Measurements from ENCODE around the gene CFHR3.
"Not testable (repeated sequence)": the region's sequence is repeated elsewhere in the genome, so short reads cannot be mapped to it uniquely, and the experiment has no call there.

The CFHR3 gene

DNA sequence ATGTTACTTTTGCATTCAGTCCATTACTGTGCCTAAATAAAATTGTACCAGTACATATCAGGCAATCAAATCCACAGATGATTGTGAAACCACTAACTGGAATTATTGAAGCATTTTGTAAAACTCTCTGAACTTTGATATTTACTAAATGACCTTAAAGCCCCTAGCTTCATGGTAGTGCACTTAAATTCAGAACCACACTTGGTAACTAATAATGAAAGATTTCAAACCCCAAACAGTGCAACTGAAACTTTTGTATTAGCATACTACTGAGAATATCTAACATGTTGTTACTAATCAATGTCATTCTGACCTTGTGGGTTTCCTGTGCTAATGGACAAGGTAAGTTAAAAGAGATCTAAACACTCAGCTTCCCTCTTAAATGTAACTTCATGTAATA lies at the start of gene CFHR3:
TSS of gene CFHR3 (plus strand) at position 238 of the 400 bp plus-strand sequence. CDS start at position 285, 47 bp downstream.
- DNase-seq = no peak

DNA sequence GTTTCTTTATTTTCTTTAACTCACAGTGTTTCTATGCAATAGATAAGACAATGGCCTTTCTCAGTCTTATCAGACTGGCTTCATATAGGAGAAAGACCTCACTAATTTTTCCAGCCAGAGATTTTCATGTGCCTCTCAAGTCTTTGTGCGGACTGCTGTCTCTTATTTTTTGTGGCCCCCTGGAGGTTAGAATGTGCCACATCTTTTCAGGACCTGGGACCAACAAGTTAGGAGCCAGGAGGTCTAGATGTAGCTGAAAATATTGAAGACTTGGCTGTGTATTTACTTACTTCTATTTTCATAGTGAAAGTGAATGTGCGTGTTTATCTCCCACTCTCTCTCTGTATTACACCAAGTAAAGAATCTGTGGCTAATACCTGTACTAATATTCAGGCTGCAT lies 42.1 kb upstream of the CFHR3 start:
- DNase-seq = no peak

DNA sequence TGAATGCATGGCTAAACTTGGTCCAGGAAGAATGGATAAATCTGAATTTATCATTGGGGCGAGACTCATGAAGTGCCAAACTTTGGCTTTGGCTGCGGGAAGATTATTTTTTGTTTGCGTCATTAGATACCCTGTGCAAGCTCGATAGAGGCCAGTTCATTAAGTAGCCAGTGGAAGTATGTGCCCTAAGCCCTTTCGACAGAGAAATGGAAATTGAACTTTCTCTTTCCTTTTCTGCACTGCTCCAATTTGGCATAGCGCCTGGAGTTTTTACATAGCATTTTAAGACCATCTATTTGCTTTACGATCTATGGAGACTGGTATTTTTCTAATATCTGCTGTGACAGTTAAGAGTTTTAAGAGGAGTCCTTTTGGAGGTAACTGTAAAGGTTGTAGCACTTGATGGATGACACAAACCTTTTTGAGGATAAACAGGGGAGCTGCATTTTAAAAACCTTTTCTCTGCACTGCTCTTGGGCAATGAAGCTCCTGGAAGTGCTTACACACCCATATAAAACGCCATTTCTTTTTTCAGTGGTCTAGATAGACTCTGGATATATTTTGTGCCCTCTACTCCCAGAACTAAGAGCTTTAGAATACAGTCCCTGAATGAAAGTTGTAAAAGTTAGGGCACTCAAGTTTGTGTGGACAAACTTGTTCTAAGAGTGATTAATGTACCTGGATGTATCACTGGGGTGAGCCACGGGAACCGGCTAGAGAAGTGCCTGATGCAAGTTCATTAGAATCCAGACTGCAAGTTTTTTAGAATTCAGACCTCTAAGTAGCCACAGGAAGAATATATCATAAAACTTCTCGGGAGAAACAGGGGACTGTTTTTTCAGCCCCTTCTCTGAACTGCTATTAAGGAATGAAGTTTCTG lies 41.3 kb upstream of the CFHR3 start:
- DNase-seq = no peak

DNA sequence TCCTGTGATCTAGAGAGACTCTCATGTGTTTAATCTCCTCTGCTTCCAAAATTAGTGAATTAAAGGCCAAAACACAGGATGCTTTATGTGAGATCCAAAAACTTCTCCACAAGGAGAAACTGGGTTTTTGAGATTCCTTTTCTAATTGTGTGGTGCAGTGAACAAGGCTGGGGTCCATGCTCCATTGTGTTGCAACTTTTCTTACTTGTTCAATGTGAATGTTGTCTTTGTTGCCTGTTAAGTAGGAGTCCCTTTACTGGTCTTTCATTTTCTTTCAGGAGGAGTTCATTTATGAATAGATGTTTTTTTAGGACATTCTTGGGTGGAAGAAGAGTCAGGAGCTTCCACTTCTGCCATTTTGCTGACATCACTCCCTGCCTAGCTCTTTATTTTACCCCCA lies 40.6 kb upstream of the CFHR3 start:
- DNase-seq = no peak

DNA sequence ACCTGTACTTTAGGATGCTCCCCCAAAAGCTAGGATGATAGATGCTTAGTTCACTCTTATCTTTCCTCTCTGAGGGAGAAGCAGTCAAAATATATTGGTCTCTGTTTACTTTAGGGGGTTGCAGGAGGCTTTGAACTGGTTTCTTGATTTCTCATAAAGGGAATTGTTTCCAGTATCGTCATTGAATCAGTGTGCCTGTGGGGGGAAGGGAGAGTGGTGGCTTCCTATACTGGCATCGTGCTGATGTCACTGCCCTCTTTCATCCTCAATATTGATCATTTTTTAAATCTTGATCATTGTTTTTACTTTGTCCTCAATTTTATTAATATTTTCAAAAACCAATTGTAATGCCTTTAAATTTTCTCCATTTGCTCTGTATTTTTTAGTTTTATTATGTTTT lies 40.2 kb upstream of the CFHR3 start:
- DNase-seq = no peak

DNA sequence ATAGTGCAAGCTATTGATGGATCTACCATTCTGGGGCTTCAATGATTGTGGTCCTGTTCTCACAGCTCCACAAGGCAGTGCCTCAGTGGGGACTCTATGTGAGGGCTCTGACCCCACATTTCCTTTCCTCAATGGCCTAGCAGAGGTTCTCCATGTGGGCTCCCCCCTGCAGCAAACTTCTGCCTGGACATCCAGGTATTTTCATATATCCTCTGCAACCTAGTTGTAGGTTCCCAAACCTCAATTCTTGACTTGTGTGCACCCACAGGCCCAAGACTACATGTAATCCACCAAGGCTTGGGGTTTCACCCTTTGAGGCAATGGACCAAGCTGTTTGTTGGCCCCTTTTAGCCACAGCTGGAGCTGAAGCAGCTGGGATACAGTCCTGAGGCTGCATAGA lies 35.9 kb upstream of the CFHR3 start:
- no peak for DNase-seq

DNA sequence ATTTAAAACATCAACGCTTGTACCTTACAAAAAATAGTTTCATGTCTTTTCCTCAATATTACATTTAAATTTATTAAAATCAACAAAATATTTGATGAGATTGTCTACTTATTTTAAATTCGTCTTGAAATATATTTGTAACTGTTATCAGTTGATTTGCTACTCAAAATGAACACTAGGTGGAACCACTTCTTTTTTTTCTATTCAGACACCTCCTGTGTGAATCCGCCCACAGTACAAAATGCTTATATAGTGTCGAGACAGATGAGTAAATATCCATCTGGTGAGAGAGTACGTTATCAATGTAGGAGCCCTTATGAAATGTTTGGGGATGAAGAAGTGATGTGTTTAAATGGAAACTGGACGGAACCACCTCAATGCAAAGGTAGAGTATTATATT lies 31.4 kb upstream of the CFHR3 start:
- DNase-seq = not testable (repeated sequence)

DNA sequence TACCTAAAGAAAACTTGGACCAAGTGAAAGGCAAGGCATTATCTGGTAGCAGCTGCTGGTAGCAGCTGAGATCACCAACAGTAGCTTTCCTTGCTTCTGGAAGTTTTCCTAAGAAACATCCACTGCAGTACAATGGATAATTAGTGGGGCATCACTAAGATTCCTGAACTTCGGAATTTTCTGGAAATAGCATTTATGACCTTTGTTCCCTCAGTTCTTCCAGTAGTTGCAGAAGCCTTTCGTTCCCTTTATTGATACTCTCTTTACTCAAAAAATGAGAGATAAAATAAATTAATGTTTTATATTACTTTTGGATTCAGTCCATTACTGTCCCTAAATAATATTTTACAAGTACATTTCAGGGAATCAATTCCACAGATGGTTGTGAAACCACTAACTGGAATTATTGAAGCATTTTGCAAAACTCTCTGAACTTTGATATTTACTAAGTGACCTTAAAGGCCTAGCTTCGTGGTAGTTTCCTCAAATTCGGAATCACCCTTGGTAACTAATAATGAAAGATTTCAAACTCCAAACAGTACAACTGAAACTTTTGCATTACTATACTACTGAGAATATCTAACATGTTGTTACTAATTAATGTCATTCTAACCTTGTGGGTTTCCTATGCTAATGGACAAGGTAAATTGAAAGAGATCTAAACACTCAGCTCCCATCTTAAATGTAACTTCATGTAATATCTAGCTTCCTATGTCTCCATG lies 9.5 kb upstream of the CFHR3 start:
- not testable (repeated sequence) for DNase-seq

DNA sequence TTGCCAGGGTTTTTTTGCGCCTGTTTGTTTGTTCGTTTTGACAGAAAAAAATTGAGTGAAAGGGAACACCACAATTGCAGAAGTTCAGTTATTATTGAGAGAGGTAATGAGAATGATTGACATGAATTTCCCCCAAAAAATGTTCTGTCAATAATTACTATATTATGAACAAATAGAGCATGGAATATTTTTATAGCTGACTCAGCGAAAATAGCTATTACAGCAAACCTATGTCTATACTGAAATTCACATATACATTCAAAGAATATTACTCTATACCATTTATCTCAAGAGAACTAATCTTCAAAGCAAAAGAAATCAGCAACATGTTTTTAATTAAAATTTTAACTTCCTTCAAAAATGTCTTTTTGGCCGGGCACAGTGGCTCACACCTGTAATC lies 4.8 kb upstream of the CFHR3 start:
- DNase-seq = not testable (repeated sequence)

DNA sequence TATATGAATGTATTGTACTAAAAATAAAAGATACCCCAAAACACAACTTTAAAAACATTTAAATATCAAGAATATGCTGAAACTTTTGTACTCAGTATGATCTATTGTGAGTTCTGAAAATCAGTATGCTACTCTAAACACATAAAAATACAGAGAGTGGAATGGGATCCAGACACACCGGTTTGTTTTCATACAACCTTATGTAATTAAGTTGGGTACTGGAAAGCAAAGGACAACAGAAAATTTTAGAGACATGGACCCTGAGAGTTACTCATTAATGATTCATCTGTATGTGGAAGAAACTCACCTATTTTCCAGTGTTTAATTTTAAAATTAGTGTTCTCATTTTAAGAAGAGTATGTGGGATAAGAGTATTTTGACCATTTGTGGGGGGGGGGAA lies 927 bp upstream of the CFHR3 start:
- no peak for DNase-seq

DNA sequence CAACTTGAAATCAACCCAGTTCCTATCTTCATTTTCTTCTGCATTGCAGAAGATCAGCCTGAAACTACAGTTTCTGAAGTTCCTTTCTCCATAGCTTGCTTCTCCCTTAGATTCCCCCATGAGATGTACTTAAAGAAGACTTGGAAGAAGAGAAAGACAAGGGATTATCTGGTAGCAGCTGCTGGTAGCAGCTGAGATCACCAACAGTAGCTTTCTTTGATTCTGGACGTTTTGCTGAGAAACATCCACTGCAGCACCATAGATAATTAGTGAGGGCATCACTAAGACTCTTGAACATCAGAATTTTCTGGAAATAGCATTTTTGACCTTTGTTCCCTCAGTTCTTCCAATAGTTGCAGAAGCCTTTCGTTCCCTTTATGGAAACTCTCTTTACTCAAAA lies 465 bp upstream of the CFHR3 start:
- DNase-seq = no peak

DNA sequence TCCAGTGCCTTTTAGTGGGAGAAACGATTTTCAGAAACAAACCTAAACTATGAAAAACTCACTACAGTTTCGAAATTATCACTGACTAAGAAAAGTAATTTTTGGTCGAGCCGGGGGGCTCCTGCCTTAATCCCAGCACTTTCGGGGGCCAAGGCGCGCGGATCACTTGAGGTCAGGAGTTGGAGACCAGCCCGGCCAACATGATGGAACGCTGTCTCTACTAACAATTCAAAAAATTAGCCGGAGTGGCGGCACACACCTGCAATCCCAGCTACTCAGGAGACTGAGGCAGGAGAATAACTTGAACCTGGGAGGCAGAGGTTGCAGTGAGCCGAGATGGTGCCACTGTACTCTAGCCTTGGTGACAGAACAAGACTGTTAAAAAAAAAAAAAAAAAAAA lies 3.0 kb downstream of the CFHR3 start:
- DNase-seq = no peak

DNA sequence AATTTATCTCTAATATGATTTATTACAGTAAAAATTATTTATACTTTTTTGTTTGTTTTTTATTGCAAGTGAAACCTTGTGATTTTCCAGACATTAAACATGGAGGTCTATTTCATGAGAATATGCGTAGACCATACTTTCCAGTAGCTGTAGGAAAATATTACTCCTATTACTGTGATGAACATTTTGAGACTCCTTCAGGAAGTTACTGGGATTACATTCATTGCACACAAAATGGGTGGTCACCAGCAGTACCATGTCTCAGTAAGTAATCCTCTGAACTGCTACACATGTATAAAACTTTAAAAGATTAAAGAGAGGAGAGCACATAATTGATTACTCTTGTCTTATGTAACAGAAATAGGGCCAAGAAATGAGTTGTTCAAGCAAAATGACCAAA lies 4.5 kb downstream of the CFHR3 start:
- DNase-seq = no peak

DNA sequence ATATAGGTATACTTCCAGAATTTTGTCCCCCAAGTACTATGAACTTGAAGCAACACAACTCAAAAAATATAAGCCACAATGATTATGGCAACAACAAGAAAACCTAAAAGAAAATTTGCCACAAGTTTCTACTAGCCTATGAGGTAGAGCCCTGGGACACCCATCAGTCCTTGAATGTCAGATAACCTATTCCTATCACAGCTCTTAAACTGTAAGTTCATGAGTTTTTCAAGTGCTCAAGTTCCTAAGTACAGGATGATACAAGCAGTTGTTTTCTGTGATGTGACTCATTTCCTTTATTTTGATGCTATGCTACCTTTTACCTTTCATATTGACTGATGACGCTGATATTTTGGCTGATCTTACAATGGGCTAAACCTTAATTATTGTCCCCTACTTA lies 16.6 kb downstream of the CFHR3 start:
- DNase-seq = not testable (repeated sequence)

DNA sequence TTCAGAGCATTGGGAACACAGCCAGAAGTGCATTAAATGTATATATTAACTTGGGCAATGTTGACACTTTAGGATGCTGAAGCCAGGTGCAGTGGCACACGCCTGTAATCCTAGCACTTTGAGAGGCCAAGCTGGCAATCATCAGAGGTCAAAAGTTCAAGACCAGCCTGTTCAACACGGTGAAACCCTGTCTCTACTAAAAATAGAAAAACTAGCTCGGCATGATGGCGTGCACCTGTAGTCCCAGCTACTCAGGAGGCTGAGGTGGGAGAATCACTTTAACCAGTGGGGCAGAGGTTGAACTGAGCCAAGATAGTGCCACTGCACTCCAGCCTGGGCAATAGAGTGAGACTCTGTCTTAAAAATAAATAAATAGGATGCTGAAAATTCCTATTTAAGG lies 19.5 kb downstream of the CFHR3 start:
- peak; percentile 7 for DNase-seq

DNA sequence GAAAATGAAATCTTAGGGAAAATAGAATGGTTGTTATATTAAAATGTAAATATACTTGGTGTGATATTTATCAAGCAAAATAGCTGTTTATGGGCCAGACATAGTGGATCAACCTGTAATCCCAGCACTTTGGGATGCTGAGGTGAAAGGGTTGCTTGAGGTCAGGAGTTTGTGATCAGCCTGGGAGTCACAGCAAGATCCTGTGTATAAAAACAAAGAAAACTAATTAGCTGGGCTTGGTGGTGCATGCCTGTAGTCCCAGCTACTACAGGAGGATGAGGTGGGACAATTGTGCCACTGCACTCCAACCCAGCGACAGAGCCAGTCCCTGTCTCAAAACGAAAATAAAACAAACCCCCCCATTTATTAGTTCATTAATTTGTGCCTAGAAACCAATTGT lies 23.3 kb downstream of the CFHR3 start:
- no peak for DNase-seq

DNA sequence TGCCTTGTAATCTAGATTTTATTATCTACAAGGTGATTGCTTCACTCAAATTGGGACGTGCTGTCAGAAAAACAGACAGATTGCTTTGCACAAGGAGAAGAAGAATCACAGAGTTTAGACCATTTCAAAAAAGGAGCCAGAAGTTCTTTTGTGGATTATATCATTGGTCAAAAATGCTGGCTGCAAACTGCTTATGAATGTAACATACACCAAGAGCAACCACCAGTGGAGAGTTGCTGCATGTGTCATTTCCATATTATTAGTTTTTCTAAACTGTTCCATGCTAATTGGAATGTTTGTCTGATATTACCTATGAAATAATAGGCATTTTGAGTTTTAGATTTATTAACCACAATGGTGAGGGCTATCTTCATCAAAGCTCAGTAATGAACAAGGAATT lies 27.3 kb downstream of the CFHR3 start:
- not testable (repeated sequence) for DNase-seq

DNA sequence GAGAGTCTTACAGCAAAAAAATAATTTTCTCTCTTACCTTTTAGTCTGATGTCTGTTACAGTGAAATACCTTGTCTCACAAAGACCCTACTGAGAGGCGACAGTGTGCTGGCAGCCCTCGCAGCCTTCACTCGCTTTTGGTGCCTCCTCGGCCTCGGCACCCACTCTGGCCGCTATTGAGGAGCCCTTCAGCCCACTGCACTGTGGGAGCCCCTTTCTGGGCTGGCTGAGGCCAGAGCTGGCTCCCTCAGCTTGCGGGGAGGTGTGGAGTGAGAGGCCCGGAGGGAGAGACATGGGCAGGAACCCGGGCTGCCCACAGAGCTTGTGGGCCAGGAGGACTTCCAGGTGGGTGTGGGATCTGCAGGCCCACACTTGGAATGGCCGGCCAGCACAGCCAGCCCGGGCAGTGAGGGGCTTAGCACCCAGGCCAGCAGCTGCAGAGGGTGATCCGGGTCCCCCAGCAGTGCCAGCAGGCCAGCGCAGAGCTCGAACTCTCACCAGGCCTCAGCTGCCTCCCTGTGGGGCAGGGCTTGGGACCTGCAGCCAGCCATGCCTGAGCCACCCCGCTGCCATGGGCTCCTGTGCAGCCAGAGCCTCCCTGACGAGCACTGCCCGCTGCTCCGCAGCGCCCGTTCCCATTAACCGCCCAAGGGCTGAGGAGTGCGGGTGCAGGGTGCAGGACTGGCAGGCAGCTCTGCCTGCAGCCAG lies 34.0 kb downstream of the CFHR3 start:
- DNase-seq = no peak

DNA sequence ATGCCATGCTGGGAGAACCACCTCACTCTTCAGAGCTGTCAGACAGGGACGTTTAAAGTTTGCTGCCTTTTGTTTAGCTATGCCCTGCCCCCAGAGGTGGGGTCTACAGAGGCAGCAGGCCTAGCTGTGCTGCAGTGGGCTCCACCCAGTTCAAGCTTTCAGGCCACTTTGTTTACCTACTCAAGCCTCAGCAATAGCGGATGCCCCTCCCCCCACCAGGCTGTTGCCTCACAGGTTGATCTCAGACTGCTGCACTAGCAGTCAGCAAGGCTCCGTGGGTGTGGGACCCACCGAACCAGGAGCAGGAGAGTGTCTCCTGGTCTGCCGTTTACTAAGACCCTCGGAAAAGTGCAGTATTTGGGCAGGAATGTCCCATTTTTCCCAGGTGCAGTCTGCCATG lies 42.8 kb downstream of the CFHR3 start:
- DNase-seq = not testable (repeated sequence)

DNA sequence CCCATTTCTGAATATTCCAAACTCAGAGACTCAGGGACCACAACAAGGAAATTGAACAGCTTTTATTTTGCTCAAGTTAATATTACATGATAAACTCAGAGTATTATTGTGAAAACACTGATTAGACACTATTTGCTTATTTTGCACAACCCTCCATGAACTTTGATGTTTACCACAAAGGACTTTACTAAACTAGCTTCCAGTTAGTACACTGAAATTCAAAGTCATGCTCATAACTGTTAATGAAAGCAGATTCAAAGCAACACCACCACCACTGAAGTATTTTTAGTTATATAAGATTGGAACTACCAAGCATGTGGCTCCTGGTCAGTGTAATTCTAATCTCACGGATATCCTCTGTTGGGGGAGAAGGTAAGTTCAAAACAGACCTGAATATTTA lies 44.9 kb downstream of the CFHR3 start, which contains the start of gene CFHR1:
TSS of gene CFHR1 (plus strand) at position 201 of the 400 bp plus-strand sequence. CDS start at position 315, 114 bp downstream.
- not testable (repeated sequence) for DNase-seq

DNA sequence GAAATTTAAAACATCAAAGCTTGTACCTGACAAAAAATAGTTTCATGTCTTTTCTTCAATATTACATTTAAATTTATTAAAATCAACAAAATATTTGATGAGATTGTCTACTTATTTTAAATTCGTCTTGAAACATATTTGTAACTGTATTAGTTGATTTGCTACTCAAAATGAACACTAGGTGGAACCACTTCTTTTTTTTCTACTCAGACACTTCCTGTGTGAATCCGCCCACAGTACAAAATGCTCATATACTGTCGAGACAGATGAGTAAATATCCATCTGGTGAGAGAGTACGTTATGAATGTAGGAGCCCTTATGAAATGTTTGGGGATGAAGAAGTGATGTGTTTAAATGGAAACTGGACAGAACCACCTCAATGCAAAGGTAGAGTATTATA lies 53.2 kb downstream of the CFHR3 start:
- not testable (repeated sequence) for DNase-seq
